Uterine smooth muscle cell (primary cell): ENCODE results near the gene TFDP1. TPM values are rescaled to one million over a fixed set of nuclear protein-coding genes. Genes with fewer than 3 reads are reported as not detected.

Experiments used
- total RNA-seq: library from RNA; depleted of rRNA; stranded (reverse); fragments of >200 nt; gene quantifications from 2 replicates; pipeline ENCODE4 v1.2.3, GENCODE V29; 2014

TFDP1 gene
- total RNA-seq = 53.5 and 97.5 TPM in 2 replicates

GRCh38 chr13:113584205-113584869 is at the start of gene TFDP1:
TFDP1 (plus strand) TSS chr13:113584753; CDS start chr13:113585838, 1,085 bp downstream.

GRCh38 chr13:113657851-113658741 is 73.5 kb downstream of the TFDP1 start, which contains the start of gene ATP4B:
ATP4B (minus strand) TSS chr13:113658198; CDS start chr13:113658144, 54 bp downstream.

GRCh38 chr13:113666951-113667701 is 82.6 kb downstream of the TFDP1 start, which contains the start of gene GRK1:
GRK1 (plus strand) TSS chr13:113667219; CDS start chr13:113667387, 168 bp downstream.

Other genes starting within 250 kb of the TFDP1 start
- 5.8 and 6.5 TPM in 2 replicates for gene GRTP1, start 220.6 kb upstream of the TFDP1 start, total RNA-seq
- gene ADPRHL1, start 131.3 kb upstream of the TFDP1 start, total RNA-seq = 0.75 and 0.77 TPM in 2 replicates
- 11.2 and 11.4 TPM in 2 replicates for gene DCUN1D2, start 94.0 kb upstream of the TFDP1 start, total RNA-seq
- gene ATP4B, start 73.4 kb downstream of the TFDP1 start, total RNA-seq = not detected in 2 replicates
- gene GRK1, start 82.5 kb downstream of the TFDP1 start, total RNA-seq = 0.11 TPM in 1 of 2 replicates, not detected in the other
- gene TMEM255B, start 174.5 kb downstream of the TFDP1 start, total RNA-seq = 1.3 and 3.4 TPM in 2 replicates